Activated T-helper 1 cell treated with Interleukin-2 at 50 U/mL for 16 hours (primary cell): ENCODE data around the gene CEBPG.

Experiments
- DNase-seq: peaks from one replicate; pipeline ENCODE4 v3.0.0-alpha.2; 2020; ENCODE audit warnings: low read depth

Gene CEBPG

DNA sequence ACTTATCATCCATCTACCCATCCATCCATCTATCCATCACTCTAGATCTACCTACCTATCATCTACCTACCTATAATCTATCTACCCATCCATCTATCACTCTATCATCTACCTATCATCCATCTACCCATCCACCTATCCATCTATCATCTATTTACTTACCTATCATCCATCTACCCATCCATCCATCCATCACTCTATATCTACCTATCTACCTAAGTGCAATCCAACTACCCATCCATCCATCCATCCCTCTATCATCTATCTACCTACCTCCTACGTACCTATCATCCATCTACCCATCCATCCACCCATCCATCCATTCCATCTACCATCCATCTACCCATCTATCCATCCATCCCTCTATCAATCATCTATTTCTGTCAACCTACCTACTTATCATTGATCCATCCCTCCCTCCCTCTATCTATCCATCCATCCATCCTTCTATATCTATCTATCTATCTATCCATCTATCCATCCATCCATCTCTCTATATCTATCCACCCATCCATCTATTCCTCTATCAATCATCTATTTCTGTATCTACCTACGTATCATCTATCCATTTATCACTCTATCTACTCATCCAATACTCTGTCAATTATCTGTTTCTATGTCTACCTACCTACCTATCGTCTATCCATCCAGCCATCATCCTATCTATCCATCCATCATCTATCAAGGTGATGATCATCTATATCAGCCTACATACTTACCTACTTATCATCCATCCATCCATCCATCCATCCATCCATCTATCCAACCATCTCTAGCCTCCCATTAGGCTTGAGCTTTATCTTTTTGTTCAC lies 49.1 kb downstream of the CEBPG start:
- no peak for DNase-seq

DNA sequence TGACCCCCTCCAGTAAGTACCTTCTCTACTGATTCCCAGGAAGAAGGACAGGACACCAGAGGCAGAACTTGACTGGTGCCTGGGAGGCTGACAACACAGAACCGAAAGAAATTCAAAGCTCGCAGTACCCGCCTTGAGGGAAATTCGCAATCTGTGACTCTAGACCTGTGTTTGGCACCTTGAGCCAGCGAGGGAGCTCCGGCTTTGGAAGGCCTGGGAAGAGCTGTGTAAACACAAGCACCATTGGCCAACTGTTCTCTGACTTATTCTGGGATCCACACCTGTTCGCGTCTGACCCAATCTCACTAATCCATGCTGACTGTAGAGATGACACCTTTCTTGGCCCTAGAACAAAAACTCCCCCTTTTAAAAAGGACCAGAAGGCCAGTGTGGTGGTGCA lies 50.7 kb downstream of the CEBPG start:
- DNase-seq: no peak

GRCh38 chr19:33426621-33427361 lies 53.3 kb downstream of the CEBPG start:
- no peak for DNase-seq

DNA sequence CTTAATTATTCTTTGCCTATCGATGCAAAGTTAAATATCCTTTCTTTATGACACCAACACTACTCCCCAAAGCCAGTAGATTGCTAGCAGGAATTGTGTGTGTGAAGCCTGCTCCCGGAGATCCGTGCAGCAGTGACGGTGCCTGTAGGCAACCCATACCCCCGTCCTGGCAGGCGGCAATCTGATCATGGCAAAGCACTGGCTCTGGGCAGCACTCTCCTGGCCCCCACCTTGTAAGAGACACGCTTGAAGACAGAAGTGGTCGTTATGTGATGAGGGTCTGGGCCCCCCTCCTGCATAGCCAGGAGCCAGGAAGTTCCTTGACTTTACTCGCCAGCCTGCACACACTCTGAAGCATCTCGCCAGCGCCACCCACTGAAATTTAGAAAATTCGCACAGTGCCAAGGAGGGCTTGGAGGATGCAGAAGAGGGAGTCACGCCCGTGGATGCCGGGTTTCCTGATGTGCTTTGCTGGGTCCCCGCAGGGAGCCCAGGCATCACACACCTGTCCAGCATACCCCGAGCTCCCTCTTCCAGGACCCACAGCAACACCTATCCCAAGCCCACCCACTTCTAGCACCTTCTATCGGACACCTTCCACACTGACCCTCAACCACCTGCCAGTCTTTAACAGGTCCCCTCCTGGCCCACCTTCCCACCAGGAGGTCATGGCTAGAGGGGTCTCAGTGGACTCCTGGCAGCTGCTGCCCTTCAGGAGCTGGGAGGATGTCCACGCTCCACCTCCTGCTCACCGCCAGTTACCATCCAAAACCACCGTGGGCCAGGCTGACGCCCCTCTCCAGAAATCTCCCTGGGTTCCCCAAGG lies 54.5 kb downstream of the CEBPG start:
- no peak for DNase-seq

DNA sequence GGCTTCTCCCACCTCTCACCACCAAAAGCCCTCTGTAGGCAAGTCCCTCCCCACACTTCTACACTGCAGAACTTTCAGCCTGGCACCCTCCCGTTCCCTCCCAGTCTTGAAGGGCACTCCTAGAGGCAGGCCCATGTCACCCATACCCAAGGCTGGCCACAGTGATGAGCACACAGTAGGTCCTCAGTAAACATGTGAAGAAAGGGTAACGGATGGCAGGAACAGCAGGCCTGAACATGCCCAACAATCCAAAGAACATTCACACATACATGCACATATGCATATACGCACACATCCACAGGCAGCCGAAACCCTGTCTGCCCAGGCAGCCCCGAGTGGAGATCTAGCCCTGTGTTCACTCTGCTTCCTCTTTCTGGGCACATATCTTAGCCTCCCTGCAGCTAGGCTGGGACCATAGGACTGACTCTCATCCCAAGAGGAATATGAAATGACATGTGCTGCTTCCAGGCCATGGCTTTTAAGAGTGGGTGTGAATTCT lies 55.2 kb downstream of the CEBPG start:
- DNase-seq: no peak

- peak; percentile 9 for DNase-seq
Observed at GRCh38 chr19:33429891-33430673, 56.6 kb downstream of the CEBPG start.

- DNase-seq: peak; percentile 21
Observed at GRCh38 chr19:33430674-33431277, 57.3 kb downstream of the CEBPG start.

DNA sequence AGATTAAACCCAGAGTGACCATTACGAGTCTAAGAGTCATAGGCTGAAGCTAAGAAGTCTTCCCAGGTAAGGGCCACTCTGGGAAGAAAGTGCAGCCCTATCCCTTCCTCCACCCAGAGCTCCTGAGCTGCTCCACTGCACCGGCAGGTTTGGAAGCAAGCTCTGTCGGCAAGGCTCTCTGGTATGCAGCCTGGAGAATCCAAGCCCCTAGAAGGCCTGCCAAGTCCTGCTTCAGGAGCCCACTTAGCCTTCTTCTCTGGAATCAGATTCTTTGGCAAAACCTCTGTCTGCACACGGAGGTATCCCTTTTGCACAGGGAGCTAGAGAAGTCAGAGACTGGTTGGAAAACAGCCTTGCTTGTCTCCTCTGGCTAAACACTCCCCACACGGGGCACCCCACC lies 58.5 kb downstream of the CEBPG start:
- DNase-seq: no peak
